Stimulated activated CD4-positive, alpha-beta T cell treated with anti-CD3 and anti-CD28 coated beads, Interleukin-12 subunit alpha, Interleukin-12 subunit beta, amount 100 ng/mL, for 48 hours (primary cell): ENCODE results near the gene CRK.

Source experiments
- DNase-seq, 3 donors: peaks; one replicate each; pipeline ENCODE4 v3.0.0-alpha.2; 2020; ENCODE audit warnings: low read depth in 2 of 3, low spot score in 1 of 3

CRK gene

GRCh38 chr17:1455797-1456599 is at the start of gene CRK:
CRK (minus strand) TSS chr17:1456232; CDS start chr17:1456117, 115 bp downstream.
- DNase-seq = peak; percentile 95 to 98 (median 97)

- DNase-seq = no peak
These were observed 49.6 kb upstream of the CRK start for GRCh38 chr17:1505586-1505985.

DNA sequence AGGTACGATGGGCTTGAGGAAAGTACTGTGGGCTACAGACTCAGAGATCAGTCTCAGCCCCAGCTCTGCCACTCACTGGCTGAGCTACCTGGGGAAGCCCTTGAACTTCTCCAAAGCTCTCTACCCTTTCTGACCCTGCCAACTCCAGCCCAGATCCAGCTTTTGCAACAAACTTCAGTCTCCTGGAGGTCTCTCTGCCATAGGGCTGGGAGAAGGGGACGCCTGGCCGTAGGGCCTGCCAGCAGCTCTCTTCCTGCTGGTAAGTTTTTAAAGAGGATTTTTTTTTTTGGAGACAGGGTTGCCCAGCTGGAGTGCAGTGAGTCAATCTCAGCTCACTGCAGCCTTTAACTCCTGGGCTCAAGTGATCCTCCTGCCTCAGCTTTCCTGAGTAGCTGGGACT is 48.8 kb upstream of the CRK start:
- DNase-seq = no peak

DNA sequence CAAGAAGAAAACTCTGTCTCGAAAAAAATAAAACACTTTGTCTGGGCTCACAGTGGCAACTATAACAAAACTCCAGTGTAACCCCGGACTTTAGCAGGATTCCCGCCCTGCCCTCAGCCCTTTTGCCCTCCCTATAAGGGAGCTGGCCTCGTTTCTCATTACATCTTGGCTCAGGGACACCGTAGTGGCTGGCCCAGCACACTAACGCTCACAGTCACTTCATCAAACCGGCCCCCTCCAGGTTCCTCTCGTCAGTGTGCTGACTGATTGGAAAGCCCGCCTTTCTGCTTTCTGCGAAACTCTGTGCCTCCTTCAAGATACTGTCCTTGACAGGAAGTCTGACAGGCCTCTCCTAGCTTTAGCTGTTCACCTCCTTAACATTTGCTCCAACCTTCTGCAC is 47.7 kb upstream of the CRK start:
- DNase-seq = no peak

DNA sequence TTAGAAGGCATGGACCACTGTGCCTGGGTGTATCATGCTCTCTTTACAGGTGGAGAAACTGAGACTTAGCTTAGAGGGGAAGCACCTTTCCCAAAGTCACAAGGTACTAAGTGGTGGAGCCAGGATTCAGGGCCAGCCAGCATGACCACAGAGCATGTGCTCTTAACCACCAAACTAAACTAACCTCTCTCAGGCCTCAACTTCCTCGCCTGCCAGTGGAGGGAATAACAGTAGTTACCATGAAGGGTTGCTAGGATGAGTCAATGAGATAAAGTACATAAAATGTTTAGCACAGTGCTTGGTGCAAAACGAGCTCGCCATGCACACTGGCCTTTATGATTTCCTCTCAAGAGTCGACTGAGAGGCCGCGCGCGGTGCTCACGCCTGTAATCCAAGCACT is 42.8 kb upstream of the CRK start:
- no peak for DNase-seq

GRCh38 chr17:1498233-1498632 is 42.2 kb upstream of the CRK start:
- no peak for DNase-seq

- DNase-seq = no peak
These were observed 41.8 kb upstream of the CRK start for GRCh38 chr17:1497831-1498230.

- DNase-seq = no peak
These were observed 40.8 kb upstream of the CRK start for GRCh38 chr17:1496869-1497268.

- no peak for DNase-seq
These were observed 39.4 kb upstream of the CRK start for GRCh38 chr17:1495265-1495989.

DNA sequence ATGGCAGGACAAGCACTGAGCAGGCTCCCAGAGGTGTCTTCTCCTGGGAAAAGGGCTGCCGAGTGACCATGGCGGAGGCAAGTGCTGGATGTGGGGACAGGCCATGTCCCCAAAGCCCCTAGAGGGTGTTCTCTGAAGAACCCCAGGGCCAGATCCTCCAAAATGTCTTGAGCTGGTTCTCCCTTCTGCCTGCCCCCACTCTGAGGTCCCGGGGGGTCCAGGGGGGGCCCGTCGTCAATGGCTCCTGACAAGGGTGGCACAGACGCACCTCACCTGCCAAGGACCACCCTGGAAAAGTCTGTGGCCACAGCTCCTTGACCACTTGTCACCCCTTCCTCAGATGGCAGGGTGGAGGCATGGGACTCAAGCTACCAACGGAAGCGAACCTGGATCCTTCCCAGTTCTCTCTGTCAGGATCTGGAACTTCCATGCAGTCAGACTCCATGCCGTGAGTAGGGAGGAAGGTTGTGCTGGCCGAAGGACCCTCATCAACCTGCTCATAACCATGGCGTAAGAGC is 38.8 kb upstream of the CRK start:
- no peak for DNase-seq

- DNase-seq = no peak
These were observed 38.2 kb upstream of the CRK start for GRCh38 chr17:1494203-1494602.

DNA sequence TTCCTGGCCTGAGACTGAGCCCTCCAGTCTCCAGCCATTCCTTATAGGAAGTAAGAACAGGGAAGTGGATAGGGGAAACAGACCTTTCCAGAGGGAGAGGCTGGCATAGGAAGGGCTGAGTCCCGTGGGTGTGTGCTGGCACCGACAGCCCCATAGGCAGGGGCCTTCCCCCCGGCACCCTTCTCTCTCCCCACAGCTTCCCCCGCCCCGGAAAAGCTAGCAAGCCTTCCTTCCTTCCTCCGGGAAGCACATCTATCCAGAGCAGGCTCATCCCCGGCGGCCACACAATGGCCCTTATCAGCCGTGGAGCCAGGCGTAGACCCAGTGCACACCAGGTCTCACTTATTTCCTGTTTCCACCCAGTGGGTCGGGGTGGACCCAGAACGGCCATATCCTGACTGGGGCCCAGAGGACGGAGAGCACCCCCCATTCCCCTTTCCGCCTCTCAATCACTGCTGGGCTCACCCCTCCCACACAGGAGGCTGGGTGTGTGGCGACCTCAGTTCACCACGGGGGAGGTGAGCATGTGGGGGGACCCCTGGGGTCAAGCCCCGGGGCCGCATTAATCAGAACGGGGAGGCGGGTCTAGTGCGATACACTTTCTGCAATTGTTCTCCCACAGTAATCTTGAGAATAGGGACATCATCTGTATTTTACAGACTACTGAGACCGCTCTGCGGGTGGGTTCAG is 37.4 kb upstream of the CRK start:
- DNase-seq = no peak

GRCh38 chr17:1492249-1493206 is 36.5 kb upstream of the CRK start, which contains the start of gene MYO1C:
MYO1C (minus strand) TSS chr17:1492686; CDS start chr17:1492487, 199 bp downstream.
- no peak for DNase-seq

- DNase-seq = peak in 1 of 3 donors; percentile 50
These were observed 35.6 kb upstream of the CRK start for GRCh38 chr17:1491443-1492248.

GRCh38 chr17:1490643-1491442 is 34.8 kb upstream of the CRK start:
- DNase-seq = peak in 1 of 3 donors; percentile 68

DNA sequence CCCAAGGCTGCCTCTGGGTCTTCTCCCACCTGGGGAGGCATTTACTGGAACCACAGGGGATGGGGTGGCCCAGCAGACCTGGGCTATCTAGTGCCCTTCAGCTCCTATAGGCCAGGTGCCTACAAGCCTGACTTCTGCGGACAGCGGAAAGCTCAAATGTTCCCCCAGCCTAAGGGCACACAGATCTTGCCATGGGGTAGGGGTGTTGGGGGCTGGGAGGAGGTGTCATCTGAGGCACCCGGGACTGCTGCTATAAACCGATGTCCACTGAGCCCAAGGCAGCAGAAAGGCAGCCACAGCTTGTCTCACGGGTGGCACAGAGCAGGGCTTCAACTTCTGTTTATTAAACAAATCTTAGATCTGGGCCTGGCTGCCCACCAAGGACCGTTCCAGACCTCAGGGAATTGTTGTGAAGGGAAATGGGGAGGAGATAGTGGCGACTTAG is 32.8 kb upstream of the CRK start:
- DNase-seq = no peak

DNA sequence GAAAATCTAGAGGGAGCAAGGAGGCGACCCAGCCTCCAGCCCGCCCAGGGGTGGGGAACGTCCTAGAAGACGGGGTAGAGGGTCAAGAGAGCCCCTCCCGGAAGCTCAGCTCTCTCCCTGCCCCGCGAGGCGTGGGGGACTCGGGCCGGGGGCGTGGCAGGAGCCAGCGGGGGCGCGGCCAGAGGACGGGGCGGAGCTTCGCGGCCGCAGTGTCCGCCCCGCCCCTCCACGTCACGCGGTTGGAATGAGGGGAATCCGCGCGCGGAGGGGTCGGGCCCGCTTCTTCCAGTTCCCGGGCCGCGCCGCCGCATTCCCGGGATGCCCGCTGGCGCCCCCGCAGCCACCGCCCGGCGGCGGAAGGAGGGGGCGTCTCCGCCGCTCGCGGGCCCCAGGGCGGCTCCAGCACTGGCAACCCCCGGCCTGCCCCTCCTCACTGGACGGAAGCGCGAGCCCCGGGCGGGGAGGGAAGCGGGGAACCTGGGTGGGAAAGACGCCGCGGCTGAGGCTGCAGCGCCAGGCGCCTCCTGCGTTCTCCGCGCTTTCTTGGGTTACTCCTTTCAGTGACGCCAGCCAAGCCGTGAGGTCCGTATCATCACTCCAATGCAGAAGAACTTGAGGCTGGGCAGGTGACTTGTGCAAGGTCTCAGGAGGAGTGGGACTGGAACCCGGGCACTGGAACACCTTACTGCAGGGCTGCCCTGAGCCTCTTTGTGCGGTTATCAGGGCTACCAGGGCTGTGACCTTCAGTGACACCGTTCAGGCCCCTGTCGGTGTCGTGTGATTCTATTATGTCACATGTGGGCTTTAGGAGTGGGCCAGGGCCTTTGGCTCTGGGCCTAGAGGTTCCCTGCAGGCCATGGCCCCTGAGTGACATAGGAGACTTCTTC is 32.1 kb upstream of the CRK start:
- peak in 1 of 3 donors; percentile 57 for DNase-seq
